HG03378 (cell line): ENCODE results near the gene TENM4.
A peak's percentile ranks its signal among the peaks of the same experiment; 100 is the strongest.

ENCODE experiments used
- ATAC-seq: cut with Tn5 transposase; IDR thresholded peaks from one replicate; pipeline ENCODE4 v1.9.1; 2021; ENCODE audit warnings: mild to moderate bottlenecking, moderate library complexity; ENCODE audit not compliant: unreplicated experiment

TENM4 gene

GRCh38 chr11:78926633-78927338, 514.0 kb downstream of the TENM4 start:
- no peak for ATAC-seq

DNA sequence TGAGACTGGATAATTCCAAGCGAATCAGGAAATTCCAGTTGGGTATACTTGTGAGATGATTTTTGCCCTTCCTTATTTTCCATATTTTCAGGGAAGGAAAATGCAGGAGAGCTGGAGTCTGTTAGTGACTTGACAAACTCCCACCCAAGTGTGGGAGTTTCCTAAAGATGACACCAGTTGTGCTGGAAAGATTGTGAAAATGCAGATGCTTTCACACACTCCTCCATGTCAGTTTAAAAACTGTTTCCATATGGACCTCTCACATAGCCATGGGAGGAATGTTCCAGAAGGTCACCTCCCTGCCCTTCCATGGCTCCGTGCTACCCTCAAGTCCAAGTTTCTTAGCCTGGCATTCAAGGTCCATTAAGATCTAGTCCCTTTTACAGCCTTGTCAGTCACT, 515.4 kb downstream of the TENM4 start:
- no peak for ATAC-seq

DNA sequence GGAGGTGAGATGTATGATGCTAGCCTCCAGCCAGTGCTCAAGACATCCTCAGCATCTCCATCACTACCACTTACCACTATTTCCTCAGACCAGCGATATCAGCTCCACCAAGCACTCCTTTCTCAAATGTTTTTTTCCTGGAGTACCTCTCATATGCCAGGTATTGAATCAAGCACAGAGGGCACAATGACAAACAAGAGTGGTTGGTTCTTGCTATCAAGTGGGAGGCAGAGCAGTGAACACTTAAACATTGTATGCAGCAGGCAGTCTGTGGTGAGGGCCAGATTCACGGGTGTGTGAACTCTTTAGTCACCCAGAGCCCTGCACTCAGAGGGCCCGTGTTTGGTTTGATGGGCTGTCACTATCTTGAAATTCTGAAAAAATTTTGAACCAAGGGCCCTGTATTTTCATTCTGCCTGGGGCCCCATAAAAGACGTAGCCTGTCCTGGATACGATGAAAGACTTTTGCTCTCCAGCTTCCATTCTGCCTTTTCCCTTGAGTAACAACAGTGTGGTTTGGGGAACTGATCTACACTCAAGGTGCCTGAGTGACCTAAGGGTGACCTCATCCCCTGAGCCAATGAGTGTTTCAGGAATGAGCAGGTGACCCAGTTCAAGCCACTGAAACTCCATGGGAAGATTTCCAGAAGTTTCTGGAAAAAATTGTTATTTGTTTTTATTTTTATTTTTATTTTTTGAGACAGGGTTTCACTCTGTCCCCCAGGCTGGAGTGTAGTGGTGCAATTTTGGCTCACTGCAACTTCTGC, 517.8 kb downstream of the TENM4 start:
- no peak for ATAC-seq

GRCh38 chr11:78921509-78921908, 519.3 kb downstream of the TENM4 start:
- peak; percentile 49 for ATAC-seq

DNA sequence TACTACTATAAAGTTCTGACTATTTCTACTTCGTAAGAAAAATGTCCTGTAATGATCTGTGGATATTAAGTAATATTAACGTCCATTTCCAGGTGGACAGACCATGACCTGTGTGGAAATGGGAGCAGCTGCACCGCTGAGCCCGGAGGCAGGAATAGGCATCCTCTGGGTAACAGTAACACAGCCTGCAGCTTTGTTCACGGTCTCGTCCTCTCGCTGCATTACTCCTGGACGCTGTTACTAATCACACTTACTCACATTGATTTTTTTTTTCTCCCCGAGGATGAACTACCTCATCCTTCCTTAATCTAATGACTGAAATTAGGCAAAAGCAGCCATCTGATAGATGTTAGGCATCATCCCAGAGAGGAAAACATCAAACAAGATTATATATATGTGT, 520.5 kb downstream of the TENM4 start:
- ATAC-seq = no peak

- no peak for ATAC-seq
Measured at GRCh38 chr11:78916759-78917158, 524.1 kb downstream of the TENM4 start.

DNA sequence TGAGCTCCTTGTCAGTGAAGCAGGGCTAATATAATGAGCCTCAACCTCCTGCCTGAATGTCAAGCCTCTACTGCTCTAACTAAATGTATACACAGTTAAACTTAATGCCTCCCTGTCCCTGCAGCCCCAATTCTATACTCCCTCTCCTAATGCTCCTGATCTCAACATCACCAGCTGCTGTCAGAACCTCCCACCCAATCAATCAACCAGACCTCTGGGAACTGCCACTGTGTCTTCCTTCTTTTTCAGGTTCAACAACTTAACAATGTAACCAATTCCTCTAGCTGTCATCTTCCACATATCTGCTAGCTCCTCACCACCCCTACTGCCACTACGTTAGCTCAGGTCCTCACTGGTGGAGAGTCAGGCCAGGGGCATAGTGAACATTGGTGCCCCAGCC, 526.3 kb downstream of the TENM4 start:
- no peak for ATAC-seq

- no peak for ATAC-seq
Measured at GRCh38 chr11:78912778-78913177, 528.1 kb downstream of the TENM4 start.

DNA sequence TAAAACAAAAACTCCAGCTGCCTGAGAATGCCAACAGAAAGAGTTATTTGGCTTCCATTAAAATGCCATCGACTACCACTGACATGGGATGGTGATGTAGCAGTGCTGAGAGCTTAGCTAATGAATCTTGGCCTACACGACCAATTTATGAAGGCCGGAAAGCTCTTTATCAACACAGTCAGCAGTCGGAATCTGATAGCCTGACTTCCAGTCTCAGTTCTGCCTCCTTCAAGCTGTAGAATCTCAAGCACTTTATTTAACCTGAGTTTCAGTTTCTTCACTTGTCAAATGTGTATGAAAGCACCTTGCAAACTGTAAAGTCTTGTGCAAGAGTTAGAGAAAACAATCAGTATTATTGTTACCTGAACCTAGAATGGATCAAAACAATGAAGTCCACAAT, 530.5 kb downstream of the TENM4 start:
- ATAC-seq = no peak

DNA sequence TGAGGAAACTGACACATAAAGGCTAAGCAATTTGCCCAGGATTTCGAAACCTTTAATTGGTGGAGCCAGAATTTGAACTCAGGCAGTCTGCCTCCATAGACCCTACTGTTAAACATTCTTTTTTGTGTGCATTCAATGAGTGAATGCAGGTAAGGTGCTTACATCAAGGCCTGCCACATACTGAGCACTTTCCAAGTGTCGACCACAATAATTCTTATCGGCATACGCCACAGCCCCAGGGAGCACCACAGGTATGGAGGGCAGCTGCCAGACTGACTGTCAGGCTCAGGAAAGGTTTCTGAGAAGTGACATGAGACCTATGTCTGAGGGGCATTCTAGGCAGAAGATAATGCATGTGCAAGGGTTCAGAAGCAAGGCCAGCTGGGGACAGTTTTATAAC, 531.4 kb downstream of the TENM4 start:
- no peak for ATAC-seq

DNA sequence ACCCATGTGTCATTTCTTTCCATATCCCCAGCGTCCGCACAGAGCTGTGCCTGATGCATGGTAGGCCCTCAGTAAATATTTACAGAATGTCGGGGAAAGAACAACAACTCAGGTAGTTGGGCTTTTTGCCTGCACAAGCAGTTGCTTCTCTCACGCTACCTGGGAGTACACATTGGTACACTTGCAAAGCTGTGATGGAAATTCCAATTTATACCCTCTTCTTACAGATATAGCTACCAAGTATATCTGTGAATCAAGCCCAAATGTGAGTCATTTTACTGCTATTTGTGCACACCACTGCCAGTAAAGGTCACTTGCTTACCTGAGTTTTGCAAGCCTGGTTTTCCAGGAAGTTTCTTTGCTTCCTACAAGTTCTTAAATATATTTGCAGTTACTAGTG, 533.2 kb downstream of the TENM4 start:
- no peak for ATAC-seq

GRCh38 chr11:78906566-78906965, 534.3 kb downstream of the TENM4 start:
- no peak for ATAC-seq

DNA sequence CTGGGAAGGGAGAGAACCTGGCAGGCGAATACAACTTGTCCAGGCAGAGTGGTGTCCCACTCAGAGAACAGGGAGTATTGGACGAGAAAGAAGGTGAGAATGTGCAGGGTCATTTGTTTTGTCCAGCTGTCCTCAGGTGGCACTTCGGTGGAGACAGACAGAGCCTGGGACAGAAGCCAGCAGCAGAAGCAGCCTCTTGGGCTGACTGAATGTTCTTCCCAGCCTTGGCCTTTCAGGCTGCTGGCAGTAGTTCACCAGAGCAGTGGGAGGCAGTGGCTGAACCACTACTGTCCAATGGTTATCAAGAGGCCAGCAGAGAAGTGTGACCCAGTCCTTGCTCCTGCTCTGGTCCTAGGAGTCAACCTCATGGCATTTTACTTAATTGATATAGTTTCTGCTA, 535.1 kb downstream of the TENM4 start:
- ATAC-seq = no peak

DNA sequence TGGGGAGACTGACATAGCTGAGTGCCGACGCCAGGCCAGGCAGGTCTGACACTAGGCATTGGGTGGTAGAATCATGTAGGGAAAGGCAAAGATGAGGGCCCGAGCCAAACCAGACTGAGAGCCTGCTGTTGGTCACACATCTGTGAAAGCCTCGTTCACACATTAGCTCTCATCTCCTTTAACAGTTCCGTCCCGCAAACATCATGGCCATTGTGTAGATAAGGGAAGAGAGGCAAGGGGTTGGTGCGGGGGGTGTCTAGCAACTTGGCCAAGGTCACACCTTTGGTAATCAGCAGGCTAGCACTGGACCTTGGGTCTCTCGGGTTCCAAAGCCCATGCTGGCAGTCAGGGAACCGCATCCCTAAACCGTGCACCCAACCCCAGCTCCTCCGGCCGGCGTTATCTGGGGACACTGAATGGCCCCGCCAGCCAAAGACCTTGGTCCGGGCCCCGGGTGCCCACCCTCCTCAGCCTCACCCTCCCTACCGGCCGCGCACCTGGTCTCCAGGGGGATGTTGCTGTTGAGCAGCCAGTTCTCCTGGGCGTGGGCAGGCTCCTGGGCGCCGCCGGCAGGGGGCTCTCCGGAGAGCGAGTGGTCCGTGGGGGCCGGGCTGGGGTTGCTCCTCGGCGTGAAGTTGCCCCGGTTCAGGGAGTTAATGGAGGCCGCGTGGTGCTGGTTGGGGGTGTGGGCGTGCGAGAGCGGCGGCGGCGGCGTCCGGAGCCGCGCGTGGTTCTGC, 537.9 kb downstream of the TENM4 start:
- no peak for ATAC-seq

GRCh38 chr11:78901831-78902230, 539.0 kb downstream of the TENM4 start:
- ATAC-seq = no peak

- no peak for ATAC-seq
Measured at GRCh38 chr11:78898266-78898775, 542.5 kb downstream of the TENM4 start.

DNA sequence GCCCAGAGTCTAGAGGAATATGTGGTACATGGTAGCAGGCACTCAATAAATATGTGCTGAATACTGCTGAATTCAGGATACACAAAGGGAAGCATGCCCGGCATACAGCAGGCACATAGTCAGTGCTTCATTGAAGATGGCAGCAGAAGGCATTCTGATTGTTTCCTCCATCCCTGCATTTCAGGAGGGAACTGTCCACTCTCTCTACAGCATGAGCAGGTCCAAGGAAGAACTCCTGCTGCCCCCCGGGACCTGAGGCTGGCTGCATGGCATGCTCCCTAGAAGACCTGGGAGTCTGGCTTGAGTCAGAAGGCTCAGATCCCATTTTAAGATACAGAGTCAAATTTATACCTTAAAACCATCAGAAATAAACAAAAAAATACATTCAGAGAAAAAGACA, 546.8 kb downstream of the TENM4 start:
- no peak for ATAC-seq

GRCh38 chr11:78889698-78890097, 551.1 kb downstream of the TENM4 start:
- ATAC-seq = no peak

DNA sequence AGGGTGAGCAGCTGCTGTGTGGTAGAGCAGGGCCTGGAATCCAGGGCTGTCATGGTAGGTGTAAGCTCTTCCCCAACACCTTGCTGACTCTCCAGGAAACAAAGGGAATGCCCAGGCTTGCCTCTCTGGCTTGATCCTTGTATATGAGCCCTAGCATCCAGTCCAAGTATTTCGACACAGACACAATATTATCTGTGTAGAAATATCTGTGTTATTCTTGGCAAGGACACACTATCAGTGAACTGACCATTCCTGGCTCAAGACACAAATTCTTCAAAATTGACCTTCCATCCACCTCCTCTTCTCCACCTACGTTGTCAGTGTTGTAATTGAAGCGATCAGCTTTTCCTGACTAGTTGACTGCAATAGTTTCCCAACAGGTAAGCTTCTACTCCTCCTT, 554.2 kb downstream of the TENM4 start:
- ATAC-seq = no peak

DNA sequence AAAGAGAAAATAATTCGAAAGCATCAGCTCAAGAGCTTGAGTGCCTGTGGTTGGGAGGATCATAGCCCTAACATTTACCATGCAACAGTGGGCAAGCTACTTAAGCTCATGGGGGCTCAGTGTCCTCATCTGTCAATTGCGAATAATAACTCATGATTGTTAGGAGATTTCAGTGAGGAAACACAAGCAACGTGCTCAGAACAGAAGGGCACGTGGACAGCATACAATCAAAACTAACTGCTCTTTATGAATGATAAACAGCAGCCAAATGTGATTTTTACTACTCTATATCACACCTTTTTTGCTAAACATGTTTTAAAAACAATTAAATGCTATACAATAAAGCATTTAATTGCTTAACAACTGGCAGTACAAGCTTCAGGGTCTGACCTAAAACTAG, 556.1 kb downstream of the TENM4 start:
- no peak for ATAC-seq

DNA sequence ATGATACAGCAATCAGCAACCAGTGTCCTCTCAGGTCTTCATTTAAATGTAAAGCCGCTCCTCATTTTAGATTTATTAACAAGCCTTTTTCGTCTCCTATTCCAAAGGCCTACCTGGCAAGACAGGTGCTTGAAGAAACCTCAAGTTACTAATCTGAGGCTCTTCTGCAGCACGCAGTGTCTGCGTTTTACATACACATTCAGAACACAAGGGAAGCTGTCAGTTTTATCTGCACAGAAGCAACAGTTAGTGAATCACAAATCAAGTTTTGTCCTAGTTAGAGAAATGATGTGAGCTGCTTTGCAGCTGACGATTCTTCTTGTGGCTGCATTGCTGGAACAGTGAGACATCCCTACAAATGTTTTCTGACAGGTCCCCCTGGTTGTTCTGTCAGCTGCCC, 557.3 kb downstream of the TENM4 start:
- ATAC-seq = no peak
